ENCODE measurements around the gene LCAT. TPM values are rescaled to one million over a fixed set of nuclear protein-coding genes. Genes with fewer than 3 reads are reported as not detected.

Gene LCAT
- total RNA-seq, 1 experiment from 2014 or later = 14.0 TPM

- Histone ChIP-seq H3K27ac (ENCODE audit: low read length) (no peak overlapping the region), H3K9me3 (ENCODE audit: control insufficient read depth, insufficient read depth, low read depth, low read length) (no peaks in the 10 kb centered on the region), H3K4me3 (ENCODE audit: low read depth in 2 of 2, low read length in 2 of 2) (no peak overlapping the region), H3K27me3 (ENCODE audit: control insufficient read depth, insufficient read depth, low read length) (no peaks in the 10 kb centered on the region), H3K4me1 (ENCODE audit: control insufficient read depth, insufficient read depth, low read length) (no peaks in the 10 kb centered on the region), H3K36me3 (ENCODE audit: control insufficient read depth, insufficient read depth, low read length) (no peaks in the 10 kb centered on the region)
- ChIA-PET CTCF (no interaction called here), POLR2A (no interaction called here)
- in situ Hi-C loops (cut with HindIII; ENCODE audit: low pct_unique_long_range_greater_than_20kb, low sequenced_read_pairs) = no loop called here
- no peak for ATAC-seq
- no peak for DNase-seq (ENCODE audit: low read depth, low spot score)
- no peak for TF ChIP-seq REST (IDR thresholded peaks at IDR 0.05; ENCODE audit: insufficient read depth in 1 of 2, low read depth in 2 of 2, low read length in 1 of 2)
- no peak for TF ChIP-seq SIN3A (IDR thresholded peaks at IDR 0.05; ENCODE audit: borderline replicate concordance, insufficient read depth, low read depth, low read length)
- TF ChIP-seq CTCF (IDR thresholded peaks at IDR 0.05) = no peak
- TF ChIP-seq TCF7L2 (IDR thresholded peaks at IDR 0.05; ENCODE audit: low read depth, low read length) = no peak
- TF ChIP-seq POLR2AphosphoS5 (IDR thresholded peaks at IDR 0.05; ENCODE audit: low read depth, low read length) = no peak
- BruUV-seq (replicated peaks) = no TSS peak
- intact Hi-C loops (cut with micrococcal nuclease; ENCODE audit: unreplicated experiment) = no loop called here
Measured at GRCh38 chr16:67902831-67903230, 41.1 kb downstream of the LCAT start.

- H3K9me3 ChIP-seq (ENCODE audit: control insufficient read depth, insufficient read depth, low read depth, low read length) = no peaks in the 10 kb centered on the region
- DNase-seq (ENCODE audit: low read depth, low spot score) (no peak), ATAC-seq (no peak)
- no peaks in the 10 kb centered on the region for H3K27me3 ChIP-seq (ENCODE audit: control insufficient read depth, insufficient read depth, low read length)
- TF ChIP-seq SIN3A (IDR thresholded peaks at IDR 0.05; ENCODE audit: borderline replicate concordance, insufficient read depth, low read depth, low read length) = no peak
- no peak for TF ChIP-seq TCF7L2 (IDR thresholded peaks at IDR 0.05; ENCODE audit: low read depth, low read length)
- TF ChIP-seq CTCF (IDR thresholded peaks at IDR 0.05) = no peak
- no peak for TF ChIP-seq REST (IDR thresholded peaks at IDR 0.05; ENCODE audit: insufficient read depth in 1 of 2, low read depth in 2 of 2, low read length in 1 of 2)
- intact Hi-C loops (cut with micrococcal nuclease; ENCODE audit: unreplicated experiment) (no loop called here), in situ Hi-C loops (cut with HindIII; ENCODE audit: low pct_unique_long_range_greater_than_20kb, low sequenced_read_pairs) (no loop called here)
- CTCF ChIA-PET = no interaction called here
- POLR2A ChIA-PET = no interaction called here
- no peaks in the 10 kb centered on the region for H3K4me1 ChIP-seq (ENCODE audit: control insufficient read depth, insufficient read depth, low read length)
- BruUV-seq (replicated peaks) = no TSS peak
- H3K36me3 ChIP-seq (ENCODE audit: control insufficient read depth, insufficient read depth, low read length) = no peaks in the 10 kb centered on the region
- H3K4me3 ChIP-seq (ENCODE audit: low read depth in 2 of 2, low read length in 2 of 2) = no peak overlapping the region
- no peak overlapping the region for H3K27ac ChIP-seq (ENCODE audit: low read length)
Measured at GRCh38 chr16:67901734-67902133, 42.2 kb downstream of the LCAT start.
